Immature natural killer cell (primary cell): ENCODE results near the gene COL12A1. TPM values are rescaled to one million over a fixed set of nuclear protein-coding genes. Genes with fewer than 3 reads are reported as not detected.

ENCODE experiments used
- DNase-seq, 3 donors: peaks; one replicate each; pipeline ENCODE4 v3.0.0; 2022; ENCODE audit warnings: mixed read lengths in 1 of 3
- H3K27ac Mint-ChIP-seq, 6 donors: one replicate each; pipeline ENCODE4 v1.8.0; 2020; ENCODE audit warnings: mixed read lengths in 6 of 6, mild to moderate bottlenecking in 5 of 6, inconsistent platforms in 4 of 6, moderate library complexity in 3 of 6
- H3K27me3 Mint-ChIP-seq, 3 donors: one replicate each; pipeline ENCODE4 v1.8.0; 2020 to 2021; ENCODE audit warnings: low read depth in 3 of 3, mild to moderate bottlenecking in 3 of 3, mixed read lengths in 3 of 3, moderate library complexity in 3 of 3, inconsistent platforms in 1 of 3
- H3K36me3 Mint-ChIP-seq, 3 donors: one replicate each; pipeline ENCODE4 v1.8.0; 2020; ENCODE audit warnings: mixed read lengths in 3 of 3, inconsistent platforms in 2 of 3, mild to moderate bottlenecking in 2 of 3
- H3K4me1 Mint-ChIP-seq, 2 donors: one replicate each; pipeline ENCODE4 v1.8.0; 2020; ENCODE audit warnings: inconsistent platforms in 2 of 2, mild to moderate bottlenecking in 2 of 2, mixed read lengths in 2 of 2, moderate library complexity in 1 of 2
- H3K4me3 Mint-ChIP-seq, 5 donors: one replicate each; pipeline ENCODE4 v1.8.0; 2020; ENCODE audit warnings: mild to moderate bottlenecking in 5 of 5, mixed read lengths in 5 of 5, inconsistent platforms in 3 of 5, moderate library complexity in 3 of 5
- H3K9me3 Mint-ChIP-seq, 6 donors: one replicate each; pipeline ENCODE4 v1.8.0; 2020; ENCODE audit warnings: mild to moderate bottlenecking in 6 of 6, mixed read lengths in 6 of 6, inconsistent platforms in 4 of 6, moderate library complexity in 3 of 6
- polyA plus RNA-seq, 3 donors: library from polyadenylated mRNA; unstranded; fragments of 300-500 nt; fragmentation: Illumina TruSeq; gene quantifications; one replicate each; pipeline ENCODE4 v1.2.3, GENCODE V29; 2021

COL12A1 gene
- polyA plus RNA-seq, 3 donors from 2014 or later = not detected

- Mint-ChIP-seq H3K4me3 (no peak overlapping the region), H3K9me3 (peaks cover 0 to 8% (median 0%) of the 10 kb centered on the region in 6 donors), H3K27ac (no peak overlapping the region), H3K27me3 (peaks cover 0 to 8% (median 3%) of the 10 kb centered on the region in 3 donors), H3K36me3 (no peaks in the 10 kb centered on the region), H3K4me1 (no peaks in the 10 kb centered on the region)
- no peak for DNase-seq
Measured at GRCh38 chr6:75180864-75181263, 25.0 kb downstream of the COL12A1 start.

- H3K4me1 Mint-ChIP-seq = no peaks in the 10 kb centered on the region
- H3K27me3 Mint-ChIP-seq = peaks cover 0 to 12% (median 3%) of the 10 kb centered on the region in 3 donors
- H3K9me3 Mint-ChIP-seq = peaks cover 0 to 8% (median 0%) of the 10 kb centered on the region in 6 donors
- no peak overlapping the region for H3K4me3 Mint-ChIP-seq
- no peak for DNase-seq
- H3K36me3 Mint-ChIP-seq = no peaks in the 10 kb centered on the region
- no peak overlapping the region for H3K27ac Mint-ChIP-seq
Measured at GRCh38 chr6:75178757-75179156, 27.1 kb downstream of the COL12A1 start.

GRCh38 chr6:75176076-75176582, 29.7 kb downstream of the COL12A1 start:
- H3K4me1 Mint-ChIP-seq = no peaks in the 10 kb centered on the region
- H3K27me3 Mint-ChIP-seq = peaks cover 0 to 12% (median 2%) of the 10 kb centered on the region in 3 donors
- no peak for DNase-seq
- H3K36me3 Mint-ChIP-seq = no peaks in the 10 kb centered on the region
- no peak overlapping the region for H3K27ac Mint-ChIP-seq
- H3K4me3 Mint-ChIP-seq = no peak overlapping the region
- H3K9me3 Mint-ChIP-seq = peaks cover 0 to 7% (median 0%) of the 10 kb centered on the region in 6 donors

GRCh38 chr6:75171986-75172385, 33.9 kb downstream of the COL12A1 start:
- H3K27me3 Mint-ChIP-seq = peaks cover 2 to 7% (median 3%) of the 10 kb centered on the region in 3 donors
- H3K9me3 Mint-ChIP-seq = peaks cover 0 to 7% (median 0%) of the 10 kb centered on the region in 6 donors
- H3K36me3 Mint-ChIP-seq = no peaks in the 10 kb centered on the region
- no peak overlapping the region for H3K4me3 Mint-ChIP-seq
- no peak for DNase-seq
- no peaks in the 10 kb centered on the region for H3K4me1 Mint-ChIP-seq
- no peak overlapping the region for H3K27ac Mint-ChIP-seq

GRCh38 chr6:75171567-75171966, 34.3 kb downstream of the COL12A1 start:
- no peaks in the 10 kb centered on the region for H3K4me1 Mint-ChIP-seq
- peaks cover 0 to 7% (median 0%) of the 10 kb centered on the region in 6 donors for H3K9me3 Mint-ChIP-seq
- no peaks in the 10 kb centered on the region for H3K36me3 Mint-ChIP-seq

GRCh38 chr6:75170691-75171560, 34.9 kb downstream of the COL12A1 start:
- DNase-seq = no peak
- Mint-ChIP-seq H3K4me3 (no peak overlapping the region), H3K36me3 (no peaks in the 10 kb centered on the region), H3K9me3 (peaks cover 0 to 5% (median 0%) of the 10 kb centered on the region in 6 donors), H3K27ac (no peak overlapping the region), H3K27me3 (peaks cover under 1 to 6% (median 3%) of the 10 kb centered on the region in 3 donors), H3K4me1 (no peaks in the 10 kb centered on the region)

More at GRCh38 chr6:75171567-75171966, 34.3 kb downstream of the COL12A1 start:
- Mint-ChIP-seq H3K27me3 (peaks cover 2 to 7% (median 3%) of the 10 kb centered on the region in 3 donors), H3K27ac (no peak overlapping the region), H3K4me3 (no peak overlapping the region)
- DNase-seq = no peak

- Mint-ChIP-seq H3K4me1 (no peaks in the 10 kb centered on the region), H3K4me3 (no peak overlapping the region), H3K9me3 (peaks cover 0 to 2% (median 0%) of the 10 kb centered on the region in 6 donors)
Measured at GRCh38 chr6:75169689-75170586, 35.9 kb downstream of the COL12A1 start.

GRCh38 chr6:75167851-75168250, 38.0 kb downstream of the COL12A1 start:
- no peak overlapping the region for H3K27ac Mint-ChIP-seq
- no peaks in the 10 kb centered on the region for H3K36me3 Mint-ChIP-seq
- no peaks in the 10 kb centered on the region for H3K9me3 Mint-ChIP-seq
- peaks cover 0 to 3% (median 0%) of the 10 kb centered on the region in 3 donors for H3K27me3 Mint-ChIP-seq
- DNase-seq = no peak
- H3K4me3 Mint-ChIP-seq = no peak overlapping the region
- no peaks in the 10 kb centered on the region for H3K4me1 Mint-ChIP-seq

More at GRCh38 chr6:75169689-75170586, 35.9 kb downstream of the COL12A1 start:
- Mint-ChIP-seq H3K27me3 (peaks cover 0 to 3% (median 3%) of the 10 kb centered on the region in 3 donors), H3K27ac (no peak overlapping the region), H3K36me3 (no peaks in the 10 kb centered on the region)
- DNase-seq = no peak

GRCh38 chr6:75167325-75167724, 38.5 kb downstream of the COL12A1 start:
- Mint-ChIP-seq H3K27me3 (peaks cover 0 to 3% (median 0%) of the 10 kb centered on the region in 3 donors), H3K4me1 (no peaks in the 10 kb centered on the region), H3K9me3 (no peaks in the 10 kb centered on the region), H3K4me3 (no peak overlapping the region), H3K27ac (no peak overlapping the region), H3K36me3 (no peaks in the 10 kb centered on the region)
- DNase-seq = no peak

- Mint-ChIP-seq H3K27ac (no peak overlapping the region), H3K36me3 (no peaks in the 10 kb centered on the region), H3K4me1 (no peaks in the 10 kb centered on the region), H3K9me3 (no peaks in the 10 kb centered on the region), H3K27me3 (peaks cover 0 to 3% (median 0%) of the 10 kb centered on the region in 3 donors), H3K4me3 (no peak overlapping the region)
- no peak for DNase-seq
Measured at GRCh38 chr6:75166773-75167172, 39.1 kb downstream of the COL12A1 start.

- Mint-ChIP-seq H3K27me3 (peaks cover 0 to 3% (median 0%) of the 10 kb centered on the region in 3 donors), H3K27ac (no peak overlapping the region), H3K9me3 (no peaks in the 10 kb centered on the region), H3K4me1 (no peaks in the 10 kb centered on the region), H3K36me3 (no peaks in the 10 kb centered on the region), H3K4me3 (no peak overlapping the region)
- DNase-seq = no peak
Measured at GRCh38 chr6:75166236-75166635, 39.6 kb downstream of the COL12A1 start.

GRCh38 chr6:75158176-75158575, 47.7 kb downstream of the COL12A1 start:
- peaks cover 0 to 2% (median 0%) of the 10 kb centered on the region in 3 donors for H3K27me3 Mint-ChIP-seq
- H3K27ac Mint-ChIP-seq = no peak overlapping the region
- peaks cover 0 to 2% (median 0%) of the 10 kb centered on the region in 6 donors for H3K9me3 Mint-ChIP-seq
- H3K4me3 Mint-ChIP-seq = no peak overlapping the region
- H3K4me1 Mint-ChIP-seq = no peaks in the 10 kb centered on the region
- no peak for DNase-seq
- H3K36me3 Mint-ChIP-seq = no peaks in the 10 kb centered on the region

GRCh38 chr6:75157336-75157735, 48.5 kb downstream of the COL12A1 start:
- no peak for DNase-seq

More at GRCh38 chr6:75157336-75157735, 48.5 kb downstream of the COL12A1 start:
- no peak overlapping the region for H3K27ac Mint-ChIP-seq
- H3K4me1 Mint-ChIP-seq = no peaks in the 10 kb centered on the region
- peaks cover 0 to 2% (median 0%) of the 10 kb centered on the region in 6 donors for H3K9me3 Mint-ChIP-seq
- no peaks in the 10 kb centered on the region for H3K36me3 Mint-ChIP-seq
- H3K4me3 Mint-ChIP-seq = no peak overlapping the region
- H3K27me3 Mint-ChIP-seq = peaks cover 0 to 2% (median 0%) of the 10 kb centered on the region in 3 donors
